K562 (cell line): Measurements from ENCODE around the gene HAPLN2. TPM values are rescaled to one million over a fixed set of nuclear protein-coding genes. Genes with fewer than 3 reads are reported as not detected.

Experiments
- ATAC-seq: fragments of 200-7000 bp; cut with Tn5 transposase; 3 replicates; pipeline ENCODE4 v1.9.1; 2020; ENCODE audit warnings: moderate library complexity
- BruUV-seq: library from RNA; stranded (reverse); fragments of 400-500 nt; replicated peaks from 2 replicates; lab custom pipeline; 2021; lab: Mats Ljungman, UMichigan
- CTCF ChIA-PET: fragments of 300-600 bp; formaldehyde crosslinking; extraction: SDS; loops from one replicate; lab custom pipeline; 2021; ENCODE audit warnings: low intra/inter-chr PET ratio; lab: Yijun Ruan, JAX
- POLR2A ChIA-PET: fragments of 300-600, 350-650 bp; sonication (Branson Sonifier 250); formaldehyde crosslinking; extraction: SDS; loops from one replicate; lab custom pipeline; 2021; ENCODE audit warnings: antibody characterized with exemption, inconsistent platforms; lab: Yijun Ruan, JAX
- DNase-seq, 4 experiments: peaks; one replicate each; pipeline versions ENCODE4 v3.0.0 to v3.0.0-alpha.2; 2011 to 2018; ENCODE audit warnings: low spot score in 3 of 4, mixed read lengths in 3 of 4; ENCODE audit errors: extremely low read depth in 1 of 4
- FAIRE-seq: peaks from 2 replicates; lab custom pipeline; 2011; peaks lifted over from hg19 to GRCh38; lab: Jason Lieb, UNC
- H2AFZ ChIP-seq: 2 replicates; pipeline ENCODE4 v1.6.0; 2011; ENCODE audit warnings: low read depth, low read length, control low read depth, inconsistent platforms
- H3K27ac ChIP-seq: fragments of 200-600 bp; 3 replicates; pipeline ENCODE4 v1.8.0; 2011; ENCODE audit warnings: low read depth, mild to moderate bottlenecking, control low read depth, inconsistent platforms, low read length, moderate library complexity, mixed read lengths; ENCODE audit errors: extremely low read depth
- H3K27me3 ChIP-seq, 2 experiments: fragments of 300-600 bp in 1 of 2; 2 replicates in 1 of 2; 3 replicates in 1 of 2; pipeline versions ENCODE4 v1.6.0 to v1.8.0; 2011; ENCODE audit warnings: inconsistent platforms in 2 of 2, low read length in 2 of 2, mild to moderate bottlenecking in 1 of 2, mixed read lengths in 1 of 2, moderate library complexity in 1 of 2; ENCODE audit not compliant: control insufficient read depth in 2 of 2, insufficient read depth in 2 of 2
- H3K36me3 ChIP-seq: fragments of 300-600 bp; 3 replicates; pipeline ENCODE4 v1.8.0; 2011; ENCODE audit warnings: mild to moderate bottlenecking, low read length, inconsistent platforms; ENCODE audit not compliant: control insufficient read depth, insufficient read depth
- H3K4me1 ChIP-seq, 2 experiments: fragments of 200-600 bp in 1 of 2; replicated peaks in 1 of 2; 2 replicates in 1 of 2; 3 replicates in 1 of 2; pipeline versions ENCODE4 v1.5.1 to v1.8.0; 2011; ENCODE audit warnings: inconsistent platforms in 2 of 2, low read length in 2 of 2, mild to moderate bottlenecking in 1 of 2, mixed read lengths in 1 of 2, moderate library complexity in 1 of 2; ENCODE audit not compliant: control insufficient read depth in 2 of 2, insufficient read depth in 2 of 2
- H3K4me2 ChIP-seq: 2 replicates; pipeline ENCODE4 v1.6.1; 2011; ENCODE audit warnings: low read length, control low read depth, inconsistent platforms, mixed read lengths; ENCODE audit not compliant: insufficient read depth
- H3K4me3 ChIP-seq: fragments of 200-600 bp; sonication (generic), shearing (Covaris generic); 2 replicates; pipeline ENCODE4 v1.5.1; 2016; ENCODE audit warnings: control low read depth, inconsistent platforms
- H3K79me2 ChIP-seq: fragments of 200-600 bp; 3 replicates; pipeline ENCODE4 v1.8.0; 2011; ENCODE audit warnings: low read length, inconsistent platforms; ENCODE audit not compliant: control insufficient read depth, insufficient read depth
- H3K9ac ChIP-seq, 2 experiments: 2 replicates each; pipeline versions ENCODE4 v1.6.0 to v1.6.1; 2011; ENCODE audit warnings: low read depth in 2 of 2, low read length in 2 of 2, control low read depth in 1 of 2, inconsistent platforms in 1 of 2, mild to moderate bottlenecking in 1 of 2, mixed read lengths in 1 of 2; ENCODE audit not compliant: insufficient read depth in 1 of 2
- H3K9me1 ChIP-seq: one replicate; pipeline ENCODE4 v1.6.0; 2011; ENCODE audit warnings: inconsistent platforms, mild to moderate bottlenecking, low read length, moderate library complexity; ENCODE audit not compliant: control insufficient read depth, insufficient read depth
- H3K9me3 ChIP-seq: replicated peaks from 2 replicates; pipeline ENCODE4 v1.5.1; 2011; ENCODE audit warnings: low read depth, low read length, inconsistent platforms; ENCODE audit not compliant: control insufficient read depth, insufficient read depth
- H4K20me1 ChIP-seq: replicated peaks from 2 replicates; pipeline ENCODE4 v1.6.1; 2011; ENCODE audit warnings: low read length, inconsistent platforms, mixed read lengths; ENCODE audit not compliant: control insufficient read depth, insufficient read depth
- TAF15 ChIP-seq: fragments of 200-400 bp; formaldehyde crosslinking; IDR thresholded peaks from 2 replicates; pipeline ENCODE4 v1.6.1; 2017; ENCODE audit warnings: mild to moderate bottlenecking, low read depth, low read length, moderate library complexity
- WGBS: fragments of 100-300 bp; shearing (Covaris generic); methylation state at CpG from one replicate; pipeline ENCODE4 v1.1.6; 2016; ENCODE audit warnings: low coverage, mixed read lengths; ENCODE audit not compliant: insufficient coverage; ENCODE audit errors: missing lambda C conversion rate; 5-methylcytosine and 5-hydroxymethylcytosine counted together
- in situ Hi-C: fragments of 300-500 bp; cut with MboI; formaldehyde crosslinking; loops from 4 replicates; pipeline ENCODE4 v1.15.0; 2018; ENCODE audit warnings: inconsistent platforms, mixed read lengths
- intact Hi-C: fragments of 100-400 bp; cut with micrococcal nuclease; formaldehyde crosslinking; loops from 2 replicates; pipeline ENCODE4 v1.14.2; 2022
- polyA plus RNA-seq, 8 experiments: library from polyadenylated mRNA; depleted of rRNA in 4 of 8; stranded (reverse) in 5 of 8; unstranded in 3 of 8; fragments of >200 nt; fragmentation: Nextera tagmentation in 2 of 8; fragmentation: Illumina TruSeq in 1 of 8; extraction: Ambion mirVana in 2 of 8; extraction: Trizol in 1 of 8; gene quantifications; 2 replicates each; pipeline versions ENCODE4 v1.2.1 to v1.2.3, GENCODE V29; 2011 to 2014; ENCODE audit warnings: inconsistent platforms in 1 of 8, missing spikeins in 1 of 8
- total RNA-seq, 7 experiments: library from RNA; depleted of rRNA in 6 of 7; stranded (reverse); fragments of >200 nt in 6 of 7; fragmentation: Illumina TruSeq in 2 of 7; extraction: Trizol in 2 of 7; gene quantifications; 2 replicates each; pipeline versions ENCODE4 v1.2.1 to v1.2.3, GENCODE V29; 2011 to 2021; ENCODE audit warnings: low replicate concordance in 1 of 7
- TF ChIP-seq, protein P1 (sequence below): fragments of 250-450 bp; sonication (Bioruptor Pico); IDR thresholded peaks from 2 replicates; pipeline ENCODE4 v1.8.0; 2022; ENCODE audit warnings: inconsistent platforms, mild to moderate bottlenecking, moderate library complexity, borderline replicate concordance
- TF ChIP-seq, protein P2 (sequence below): fragments of 450-650 bp; formaldehyde crosslinking; IDR thresholded peaks from 2 replicates; pipeline ENCODE4 v1.4.0; 2020; ENCODE audit warnings: mild to moderate bottlenecking, moderate library complexity

The HAPLN2 gene
- total and polyA plus RNA-seq, 9 of the 15 experiments (the other 6 are each of a cell fraction or from before 2014, with no cell fraction given), result 0.14 to 5.2 (median 3.8) TPM; not detected in 4

GRCh38 chr1:156596426-156596825 lies 22.8 kb upstream of the HAPLN2 start:
- CTCF ChIA-PET, result no interaction called here
- no peak for TF ChIP-seq TAF15
- TF ChIP-seq, protein P1, sequence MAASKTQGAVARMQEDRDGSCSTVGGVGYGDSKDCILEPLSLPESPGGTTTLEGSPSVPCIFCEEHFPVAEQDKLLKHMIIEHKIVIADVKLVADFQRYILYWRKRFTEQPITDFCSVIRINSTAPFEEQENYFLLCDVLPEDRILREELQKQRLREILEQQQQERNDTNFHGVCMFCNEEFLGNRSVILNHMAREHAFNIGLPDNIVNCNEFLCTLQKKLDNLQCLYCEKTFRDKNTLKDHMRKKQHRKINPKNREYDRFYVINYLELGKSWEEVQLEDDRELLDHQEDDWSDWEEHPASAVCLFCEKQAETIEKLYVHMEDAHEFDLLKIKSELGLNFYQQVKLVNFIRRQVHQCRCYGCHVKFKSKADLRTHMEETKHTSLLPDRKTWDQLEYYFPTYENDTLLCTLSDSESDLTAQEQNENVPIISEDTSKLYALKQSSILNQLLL (CRISPR knock-in tag), result no peak
- TF ChIP-seq, protein P2, sequence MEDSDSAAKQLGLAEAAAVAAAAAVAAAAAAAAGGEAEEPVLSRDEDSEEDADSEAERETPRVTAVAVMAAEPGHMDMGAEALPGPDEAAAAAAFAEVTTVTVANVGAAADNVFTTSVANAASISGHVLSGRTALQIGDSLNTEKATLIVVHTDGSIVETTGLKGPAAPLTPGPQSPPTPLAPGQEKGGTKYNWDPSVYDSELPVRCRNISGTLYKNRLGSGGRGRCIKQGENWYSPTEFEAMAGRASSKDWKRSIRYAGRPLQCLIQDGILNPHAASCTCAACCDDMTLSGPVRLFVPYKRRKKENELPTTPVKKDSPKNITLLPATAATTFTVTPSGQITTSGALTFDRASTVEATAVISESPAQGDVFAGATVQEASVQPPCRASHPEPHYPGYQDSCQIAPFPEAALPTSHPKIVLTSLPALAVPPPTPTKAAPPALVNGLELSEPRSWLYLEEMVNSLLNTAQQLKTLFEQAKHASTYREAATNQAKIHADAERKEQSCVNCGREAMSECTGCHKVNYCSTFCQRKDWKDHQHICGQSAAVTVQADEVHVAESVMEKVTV (CRISPR knock-in tag), result no peak
- BruUV-seq, result no TSS peak
- Histone ChIP-seq H3K4me3 (no peak overlapping the region), H3K9ac (no peak overlapping the region), H3K36me3 (peaks cover 78% of the 10 kb centered on the region), H3K9me1 (no peaks in the 10 kb centered on the region), H2AFZ (no peak overlapping the region), H3K4me2 (no peak overlapping the region), H3K27ac (no peak overlapping the region), H3K9me3 (no peaks in the 10 kb centered on the region), H3K27me3 (no peaks in the 10 kb centered on the region), H3K79me2 (peaks cover 57% of the 10 kb centered on the region), H3K4me1 (peaks cover 10 to 12% of the 10 kb centered on the region in 2 experiments; a peak in 4 of 5 replicates), H4K20me1 (no peaks in the 10 kb centered on the region)
- ATAC-seq (no peak), FAIRE-seq (no peak), DNase-seq (no peak)
- in situ Hi-C loops, result no loop called here
- POLR2A ChIA-PET, result interaction anchor here (0.5 to 1.4 kb wide), 4 partner anchors 9 to 303 kb away, joined by 3 to 6 read pairs (median 4); no protein-coding TSS in a partner anchor
- WGBS, result 92% methylated on average over 3 of the region's 3 CpGs
- intact Hi-C loops, result no loop called here
